ENCODE results near the gene GCN1. TPM values are rescaled to one million over a fixed set of nuclear protein-coding genes. Genes with fewer than 3 reads are reported as not detected.

GCN1 gene
- total and polyA plus RNA-seq, 10 of the 15 experiments (the other 5 are each of a cell fraction or from before 2014, with no cell fraction given) = 10.8 to 150 (median 58.3) TPM

DNA sequence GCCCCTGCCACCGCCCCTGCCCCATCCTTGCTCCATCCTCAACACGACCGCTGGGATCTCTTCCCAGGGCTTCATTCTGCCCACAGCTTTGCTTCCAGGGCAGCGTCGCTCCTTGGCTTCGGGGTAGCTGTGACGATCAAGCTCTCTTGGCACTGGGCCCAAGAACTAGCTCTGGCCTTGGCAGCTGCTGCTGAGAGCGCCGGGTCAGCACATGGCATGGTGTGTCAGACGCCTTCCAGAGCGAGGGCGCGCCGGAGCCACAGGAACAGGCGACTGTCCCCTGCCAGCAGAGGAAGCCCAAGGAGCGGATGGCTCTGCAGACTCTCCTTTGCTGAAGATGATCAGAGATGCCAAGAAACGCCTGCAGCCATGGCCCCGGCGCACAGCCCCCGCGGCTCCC, 93.9 kb downstream of the GCN1 start:
- no peaks in the 10 kb centered on the region for H3K27me3 ChIP-seq (replicated peaks in 1 of 2; ENCODE audit: control insufficient read depth in 2 of 2, insufficient read depth in 2 of 2, low read length in 1 of 2)
- H3K4me3 ChIP-seq = no peak overlapping the region
- ATAC-seq (no peak), FAIRE-seq (no peak), DNase-seq (ENCODE audit: low read depth, low spot score) (no peak)
- no peak overlapping the region for H2AFZ ChIP-seq (ENCODE audit: control insufficient read depth, low read depth, low read length)
- H3K9ac ChIP-seq (ENCODE audit: control insufficient read depth, insufficient read depth, low read length) = no peak overlapping the region
- in situ Hi-C loops (cut with MboI) = no loop called here
- RAD21 ChIA-PET (ENCODE audit: unreplicated experiment) = interaction anchor here (1.6 to 2.0 kb wide), 2 partner anchors 10 to 16 kb away, joined by 4 to 6 read pairs; partner anchors contain the start of gene RAB35
- POLR2A ChIA-PET = interaction anchor here (1.6 kb wide), 1 partner anchor 18 kb away, joined by 6 read pairs; no protein-coding TSS in a partner anchor
- over 99% methylated on average over 21 of the region's 21 CpGs for WGBS (ENCODE audit: insufficient coverage, insufficient replicate concordance, low lambda C conversion rate, missing lambda C conversion rate)
- BruUV-seq (replicated peaks) = no TSS peak
- CTCF ChIA-PET = interaction anchor here (0.7 to 1.2 kb wide), 3 partner anchors 13 to 100 kb away, joined by 3 to 4 read pairs (median 3); partner anchors contain the start of gene RPLP0
- no peaks in the 10 kb centered on the region for H3K9me3 ChIP-seq (replicated peaks; ENCODE audit: control insufficient read depth, insufficient read depth, low read length)
- H4K20me1 ChIP-seq (ENCODE audit: control insufficient read depth, insufficient read depth) = no peaks in the 10 kb centered on the region; the same call in 1 of the 2 replicates
- H3K36me3 ChIP-seq (ENCODE audit: control insufficient read depth in 2 of 2, insufficient read depth in 2 of 2, low read length in 1 of 2) = peaks cover 39 to 75% of the 10 kb centered on the region in 2 experiments
- SMC1A ChIA-PET (ENCODE audit: uncharacterized antibody, unreplicated experiment) = interaction anchor here (1.0 to 1.1 kb wide), 2 partner anchors 20 to 34 kb away, joined by 3 read pairs; no protein-coding TSS in a partner anchor
- H3K79me2 ChIP-seq (ENCODE audit: control insufficient read depth, insufficient read depth, low read length) = peaks cover 43% of the 10 kb centered on the region
- intact Hi-C loops (cut with micrococcal nuclease; ENCODE audit: unreplicated experiment) = no loop called here
- peaks cover 16% of the 10 kb centered on the region for H3K4me1 ChIP-seq (ENCODE audit: control insufficient read depth, insufficient read depth, low read length)
- no peak overlapping the region; the same call in 1 of the 2 replicates for H3K4me2 ChIP-seq (ENCODE audit: control insufficient read depth, insufficient read depth)
- H3K27ac ChIP-seq (ENCODE audit: control insufficient read depth, insufficient read depth) = peak overlapping the region; percentile 27; the same call in 1 of the 2 replicates
- TF ChIP-seq, protein P1, sequence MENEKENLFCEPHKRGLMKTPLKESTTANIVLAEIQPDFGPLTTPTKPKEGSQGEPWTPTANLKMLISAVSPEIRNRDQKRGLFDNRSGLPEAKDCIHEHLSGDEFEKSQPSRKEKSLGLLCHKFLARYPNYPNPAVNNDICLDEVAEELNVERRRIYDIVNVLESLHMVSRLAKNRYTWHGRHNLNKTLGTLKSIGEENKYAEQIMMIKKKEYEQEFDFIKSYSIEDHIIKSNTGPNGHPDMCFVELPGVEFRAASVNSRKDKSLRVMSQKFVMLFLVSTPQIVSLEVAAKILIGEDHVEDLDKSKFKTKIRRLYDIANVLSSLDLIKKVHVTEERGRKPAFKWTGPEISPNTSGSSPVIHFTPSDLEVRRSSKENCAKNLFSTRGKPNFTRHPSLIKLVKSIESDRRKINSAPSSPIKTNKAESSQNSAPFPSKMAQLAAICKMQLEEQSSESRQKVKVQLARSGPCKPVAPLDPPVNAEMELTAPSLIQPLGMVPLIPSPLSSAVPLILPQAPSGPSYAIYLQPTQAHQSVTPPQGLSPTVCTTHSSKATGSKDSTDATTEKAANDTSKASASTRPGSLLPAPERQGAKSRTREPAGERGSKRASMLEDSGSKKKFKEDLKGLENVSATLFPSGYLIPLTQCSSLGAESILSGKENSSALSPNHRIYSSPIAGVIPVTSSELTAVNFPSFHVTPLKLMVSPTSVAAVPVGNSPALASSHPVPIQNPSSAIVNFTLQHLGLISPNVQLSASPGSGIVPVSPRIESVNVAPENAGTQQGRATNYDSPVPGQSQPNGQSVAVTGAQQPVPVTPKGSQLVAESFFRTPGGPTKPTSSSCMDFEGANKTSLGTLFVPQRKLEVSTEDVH (IDR thresholded peaks at IDR 0.05; ENCODE audit: low read depth, partially characterized antibody) = no peak
- TF ChIP-seq ZNF274 (IDR thresholded peaks at IDR 0.05; ENCODE audit: insufficient read depth, insufficient read length) = no peak
- no peak for TF ChIP-seq ATF7 (IDR thresholded peaks at IDR 0.05; ENCODE audit: low read depth)
- no peak for TF ChIP-seq RAD51 (IDR thresholded peaks at IDR 0.05)
- TF ChIP-seq SUZ12 (IDR thresholded peaks at IDR 0.05; ENCODE audit: unreplicated experiment) = no peak
- TF ChIP-seq PAX5 (IDR thresholded peaks at IDR 0.05; ENCODE audit: borderline replicate concordance, low read depth, low read length) = no peak
- TF ChIP-seq YY1 (IDR thresholded peaks at IDR 0.05; ENCODE audit: low read depth, low read length) = no peak
- TF ChIP-seq RCOR1 (conservative IDR thresholded peaks at IDR 0.05; ENCODE audit: low read depth, low read length) = no peak
